Astrocyte (in vitro differentiated cells and primary cell): Measurements from ENCODE around the gene NUBP1.

Source experiments
- EZH2 ChIP-seq: IDR thresholded peaks from 2 replicates; pipeline ENCODE4 v1.6.1; 2012; ENCODE audit warnings: mild to moderate bottlenecking, low read length, inconsistent platforms; ENCODE audit not compliant: insufficient read depth
- TF ChIP-seq, protein P1 (sequence below): IDR thresholded peaks from 2 replicates; pipeline ENCODE4 v1.5.1; 2011; ENCODE audit warnings: low read depth, mild to moderate bottlenecking, inconsistent platforms, low read length, moderate library complexity; ENCODE audit not compliant: insufficient read depth

DNA sequence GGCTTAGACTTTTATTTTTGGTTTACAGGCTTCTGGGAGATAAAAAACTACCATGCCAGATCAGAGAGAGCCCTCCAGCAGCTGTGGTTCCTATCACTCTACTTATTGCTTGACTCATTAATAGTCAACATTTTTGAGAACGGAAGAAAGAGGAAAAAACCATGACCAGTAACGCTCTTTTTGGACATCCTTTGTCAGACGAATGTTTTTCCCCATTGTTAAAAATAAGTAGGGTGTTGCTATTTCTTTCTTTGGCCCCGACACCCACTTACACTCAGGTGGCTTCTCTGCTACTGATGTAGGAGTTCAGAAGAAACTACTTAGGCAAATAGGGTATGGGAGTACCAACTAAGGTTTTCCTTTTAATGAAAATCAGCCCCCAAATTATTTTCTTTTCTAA is 47.4 kb downstream of the NUBP1 start:
- TF ChIP-seq, protein P1, sequence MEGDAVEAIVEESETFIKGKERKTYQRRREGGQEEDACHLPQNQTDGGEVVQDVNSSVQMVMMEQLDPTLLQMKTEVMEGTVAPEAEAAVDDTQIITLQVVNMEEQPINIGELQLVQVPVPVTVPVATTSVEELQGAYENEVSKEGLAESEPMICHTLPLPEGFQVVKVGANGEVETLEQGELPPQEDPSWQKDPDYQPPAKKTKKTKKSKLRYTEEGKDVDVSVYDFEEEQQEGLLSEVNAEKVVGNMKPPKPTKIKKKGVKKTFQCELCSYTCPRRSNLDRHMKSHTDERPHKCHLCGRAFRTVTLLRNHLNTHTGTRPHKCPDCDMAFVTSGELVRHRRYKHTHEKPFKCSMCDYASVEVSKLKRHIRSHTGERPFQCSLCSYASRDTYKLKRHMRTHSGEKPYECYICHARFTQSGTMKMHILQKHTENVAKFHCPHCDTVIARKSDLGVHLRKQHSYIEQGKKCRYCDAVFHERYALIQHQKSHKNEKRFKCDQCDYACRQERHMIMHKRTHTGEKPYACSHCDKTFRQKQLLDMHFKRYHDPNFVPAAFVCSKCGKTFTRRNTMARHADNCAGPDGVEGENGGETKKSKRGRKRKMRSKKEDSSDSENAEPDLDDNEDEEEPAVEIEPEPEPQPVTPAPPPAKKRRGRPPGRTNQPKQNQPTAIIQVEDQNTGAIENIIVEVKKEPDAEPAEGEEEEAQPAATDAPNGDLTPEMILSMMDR: no peak
- no peak for TF ChIP-seq EZH2
